Measurements from ENCODE around the gene ERCC3. TPM values are rescaled to one million over a fixed set of nuclear protein-coding genes. Genes with fewer than 3 reads are reported as not detected.

The ERCC3 gene
- 58.1 and 58.8 TPM in 2 replicates for total RNA-seq

DNA sequence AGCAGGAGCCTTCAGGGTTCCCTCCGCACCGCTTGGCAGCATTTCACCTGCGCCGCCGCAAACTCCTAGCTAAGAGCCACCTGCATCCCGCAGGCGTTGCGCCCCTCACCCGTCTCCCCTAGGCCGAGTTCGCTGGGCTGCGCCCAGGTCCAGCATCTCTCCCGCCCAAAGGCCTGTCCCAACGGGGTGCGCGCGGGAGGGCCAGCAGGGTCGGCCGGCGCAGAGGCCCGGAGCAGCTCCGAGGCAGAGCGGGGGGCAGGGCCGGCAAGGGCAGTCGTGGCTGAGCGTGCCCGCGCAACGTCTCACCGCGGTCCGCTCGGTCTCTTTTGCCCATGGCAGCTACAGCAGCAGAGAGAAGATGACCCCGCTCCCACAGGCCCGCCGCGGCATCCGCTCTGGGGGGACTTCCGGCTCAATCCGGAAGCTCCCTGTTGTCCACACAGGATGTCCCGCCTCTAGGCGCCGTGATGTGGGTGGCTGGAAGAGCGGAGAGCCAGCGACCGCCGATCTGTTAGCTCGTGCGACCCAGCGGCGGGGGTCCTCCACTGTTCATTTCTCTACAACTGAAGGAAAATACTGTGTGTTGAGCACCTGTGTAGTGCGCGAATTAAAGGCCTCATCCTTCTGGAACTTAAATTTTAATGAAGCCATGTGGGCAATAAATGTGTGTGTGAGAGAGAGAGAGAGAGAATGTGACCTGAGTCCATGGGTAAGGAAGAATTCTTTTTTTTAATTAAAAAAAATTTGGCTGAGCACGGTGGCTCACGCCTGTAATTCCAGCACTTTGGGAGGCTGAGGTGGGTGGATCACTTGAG lies at the start of gene ERCC3:
TSS of gene ERCC3 (minus strand) at position 397 of the 815 bp plus-strand sequence. CDS start at position 334, 63 bp downstream.
- intact Hi-C loops (cut with micrococcal nuclease) = loop anchor here (1.0 to 10.0 kb wide), 11 partner anchors 93 to 798 kb away; partner anchors contain the start of genes IWS1, MAP3K2, SAP130 and SFT2D3

- intact Hi-C loops (cut with micrococcal nuclease) = no loop called here
Measured at GRCh38 chr2:127343277-127343676, 49.3 kb upstream of the ERCC3 start.

GRCh38 chr2:127342101-127342500 lies 48.2 kb upstream of the ERCC3 start:
- intact Hi-C loops (cut with micrococcal nuclease) = no loop called here

DNA sequence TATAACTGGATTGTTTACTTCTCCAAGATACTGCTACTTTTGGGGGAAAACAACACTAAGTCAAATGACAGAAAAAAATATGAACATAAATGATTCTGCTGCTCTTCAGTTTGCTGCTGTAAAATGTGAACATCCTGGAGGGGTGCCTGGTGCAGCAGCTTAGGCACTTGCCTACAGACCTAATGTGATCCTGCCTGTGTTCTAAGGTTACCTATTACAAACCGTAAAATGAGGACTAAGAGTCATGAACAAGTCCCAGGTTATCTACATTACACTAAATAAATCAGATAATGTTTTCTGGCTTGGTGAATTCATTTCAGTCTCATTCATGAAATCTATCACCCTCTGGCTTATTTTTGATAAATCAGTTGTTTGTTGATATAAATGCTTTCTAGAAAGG lies 38.4 kb upstream of the ERCC3 start:
- intact Hi-C loops (cut with micrococcal nuclease) = no loop called here

GRCh38 chr2:127330753-127331152 lies 36.8 kb upstream of the ERCC3 start:
- intact Hi-C loops (cut with micrococcal nuclease) = no loop called here

GRCh38 chr2:127326289-127326945 lies 32.5 kb upstream of the ERCC3 start:
- intact Hi-C loops (cut with micrococcal nuclease) = no loop called here

- intact Hi-C loops (cut with micrococcal nuclease) = loop anchor here (1.0 kb wide), 2 partner anchors 155 to 325 kb away; no protein-coding TSS in a partner anchor
Measured at GRCh38 chr2:127324635-127325034, 30.7 kb upstream of the ERCC3 start.

DNA sequence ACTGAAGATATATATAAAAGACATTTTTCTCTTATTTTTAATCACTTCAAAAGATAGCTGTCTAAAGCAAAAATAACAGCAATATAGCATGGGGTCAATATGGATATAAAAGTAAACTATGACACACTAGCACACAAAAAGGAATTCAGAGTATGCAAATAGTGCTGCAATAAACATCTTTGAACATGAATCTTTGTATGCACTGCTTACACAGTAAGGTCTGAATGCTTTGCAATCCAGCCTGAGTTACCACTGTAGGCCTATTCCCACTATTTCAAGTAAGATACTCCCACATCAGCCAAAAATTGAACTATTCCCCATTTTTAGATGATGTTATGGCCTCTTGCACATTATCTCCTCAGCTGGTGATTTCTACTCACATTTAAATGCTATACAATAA lies 27.4 kb upstream of the ERCC3 start:
- intact Hi-C loops (cut with micrococcal nuclease) = no loop called here

DNA sequence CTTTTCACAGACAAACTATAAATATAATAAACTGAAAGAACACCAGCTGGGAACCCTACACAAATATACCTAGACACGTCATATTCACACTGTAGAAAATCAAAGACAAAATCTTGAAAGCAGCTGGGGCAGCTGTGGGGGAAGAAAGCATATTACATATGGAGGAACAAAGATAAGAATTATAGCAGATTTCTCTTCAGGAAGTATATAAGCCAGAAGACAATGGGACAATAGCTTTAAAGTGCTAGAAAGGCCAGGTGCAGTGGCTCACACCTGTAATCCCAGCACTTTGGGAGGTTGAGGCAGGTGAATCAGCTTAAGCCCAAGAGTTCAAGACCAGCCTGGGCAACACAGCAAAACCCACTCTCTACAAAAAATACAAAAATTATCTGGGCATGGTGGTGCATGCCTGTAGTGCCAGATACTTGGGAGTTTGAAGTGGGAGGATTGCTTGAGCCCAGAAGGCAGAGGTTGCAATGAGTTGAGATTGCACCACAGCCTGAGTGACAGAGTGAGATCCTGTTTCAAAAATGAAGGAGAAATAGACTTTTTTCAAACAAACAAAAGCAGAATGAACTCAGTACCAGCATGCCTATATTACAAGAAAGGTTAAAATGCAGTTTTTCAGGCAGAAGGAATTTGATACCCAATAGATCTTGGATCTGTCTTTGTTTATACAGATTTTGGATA lies 26.8 kb upstream of the ERCC3 start:
- intact Hi-C loops (cut with micrococcal nuclease) = no loop called here

GRCh38 chr2:127320067-127320466 lies 26.1 kb upstream of the ERCC3 start:
- intact Hi-C loops (cut with micrococcal nuclease) = no loop called here

DNA sequence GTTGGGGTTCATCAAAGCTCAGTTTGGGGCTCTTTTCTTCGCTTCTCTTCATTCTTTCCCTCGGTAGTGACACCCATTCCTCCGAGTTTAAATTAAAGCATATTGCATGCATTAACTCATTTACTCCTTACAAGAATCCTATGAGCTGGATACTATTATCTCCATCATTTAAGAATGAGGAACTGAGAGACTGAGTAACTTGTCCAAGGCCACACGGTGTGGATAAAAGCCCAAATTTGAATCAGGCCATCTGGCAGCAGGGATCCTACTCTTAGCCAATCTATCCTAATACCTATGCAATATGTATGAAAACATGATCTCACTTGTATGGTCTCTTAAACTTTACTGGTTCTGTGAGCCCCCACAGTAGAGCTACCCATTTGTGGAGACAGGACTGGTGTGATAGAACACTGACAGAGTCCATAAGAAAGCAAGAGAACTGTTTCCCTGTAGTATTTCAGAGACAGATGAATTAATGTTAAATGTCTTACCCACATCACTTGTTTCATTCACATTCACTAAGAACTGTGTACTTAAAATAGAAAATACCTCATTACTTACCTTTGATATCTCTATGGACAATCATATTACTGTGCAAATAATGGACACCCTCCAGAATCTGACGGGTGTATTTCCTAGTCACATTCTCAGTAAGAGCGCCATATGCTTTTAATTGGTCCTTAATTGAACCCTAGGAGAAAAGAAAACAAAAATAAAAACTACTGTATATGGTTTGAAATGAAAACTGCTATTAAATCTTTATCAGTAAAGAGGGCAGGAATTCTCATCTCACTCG lies 20.4 kb upstream of the ERCC3 start:
- intact Hi-C loops (cut with micrococcal nuclease) = no loop called here

GRCh38 chr2:127313406-127313805 lies 19.5 kb upstream of the ERCC3 start:
- intact Hi-C loops (cut with micrococcal nuclease) = no loop called here

- intact Hi-C loops (cut with micrococcal nuclease) = no loop called here
Measured at GRCh38 chr2:127310980-127311379, 17.0 kb upstream of the ERCC3 start.

DNA sequence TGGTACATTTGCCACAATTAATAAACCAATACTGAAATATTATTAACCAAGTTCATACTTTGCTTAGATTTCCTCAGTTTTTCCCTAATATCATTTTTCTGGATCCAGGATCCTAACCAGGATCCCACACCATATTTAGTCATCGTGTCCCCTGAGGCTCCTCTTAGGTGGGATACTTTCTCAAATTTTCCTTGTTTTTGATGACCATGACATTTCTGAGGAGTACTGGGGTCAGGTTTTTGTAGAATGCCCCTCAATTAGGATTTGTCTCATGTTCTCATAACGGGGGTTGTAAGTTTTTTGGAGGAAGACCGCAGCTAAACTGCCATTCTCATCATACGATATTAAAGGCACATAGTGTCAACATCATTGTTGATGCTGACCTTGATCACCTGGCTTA lies 15.5 kb upstream of the ERCC3 start:
- intact Hi-C loops (cut with micrococcal nuclease) = no loop called here

GRCh38 chr2:127308586-127309138 lies 14.7 kb upstream of the ERCC3 start:
- intact Hi-C loops (cut with micrococcal nuclease) = no loop called here

- intact Hi-C loops (cut with micrococcal nuclease) = no loop called here
Measured at GRCh38 chr2:127305990-127306585, 12.1 kb upstream of the ERCC3 start.

GRCh38 chr2:127302168-127302567 lies 8.2 kb upstream of the ERCC3 start:
- intact Hi-C loops (cut with micrococcal nuclease) = no loop called here

- intact Hi-C loops (cut with micrococcal nuclease) = loop anchor here (5.0 to 10.0 kb wide), 6 partner anchors 184 to 799 kb away; partner anchors contain the start of genes SAP130, SFT2D3, UGGT1 and WDR33
Measured at GRCh38 chr2:127293386-127293747, 577 bp downstream of the ERCC3 start.

- intact Hi-C loops (cut with micrococcal nuclease) = no loop called here
Measured at GRCh38 chr2:127288274-127288673, 5.7 kb downstream of the ERCC3 start.

GRCh38 chr2:127283275-127283674 lies 10.7 kb downstream of the ERCC3 start:
- intact Hi-C loops (cut with micrococcal nuclease) = no loop called here

Measured in T-helper 1 cell treated with Interleukin-12 subunit alpha and Interleukin-12 subunit beta and Interleukin-4 antibody, amounts not matched to agents 30 ng/mL and 1 ng/mL, for 36 hours (primary cell).